ENCODE data around the gene RBPMS2.

DNA sequence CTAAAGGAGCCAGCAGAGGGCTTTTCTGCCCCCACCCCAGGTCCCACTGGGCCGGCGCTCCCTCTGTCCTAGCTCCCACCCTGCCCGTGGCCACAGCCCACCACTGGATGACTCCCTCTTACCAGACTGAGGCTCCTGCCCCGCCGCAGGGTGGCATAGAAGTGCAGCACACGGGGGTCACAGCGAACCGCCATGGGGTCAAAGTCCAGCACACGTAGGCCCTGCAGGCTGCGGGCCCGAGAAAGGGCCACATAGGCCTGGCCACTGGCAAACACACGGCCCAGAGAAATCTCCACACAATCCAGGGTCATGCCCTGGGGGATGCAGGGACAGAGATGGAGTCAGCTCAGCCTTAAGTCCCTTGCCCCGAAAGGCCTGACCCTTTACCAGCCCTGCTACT is 41.1 kb upstream of the RBPMS2 start:
- TF ChIP-seq, protein P1, sequence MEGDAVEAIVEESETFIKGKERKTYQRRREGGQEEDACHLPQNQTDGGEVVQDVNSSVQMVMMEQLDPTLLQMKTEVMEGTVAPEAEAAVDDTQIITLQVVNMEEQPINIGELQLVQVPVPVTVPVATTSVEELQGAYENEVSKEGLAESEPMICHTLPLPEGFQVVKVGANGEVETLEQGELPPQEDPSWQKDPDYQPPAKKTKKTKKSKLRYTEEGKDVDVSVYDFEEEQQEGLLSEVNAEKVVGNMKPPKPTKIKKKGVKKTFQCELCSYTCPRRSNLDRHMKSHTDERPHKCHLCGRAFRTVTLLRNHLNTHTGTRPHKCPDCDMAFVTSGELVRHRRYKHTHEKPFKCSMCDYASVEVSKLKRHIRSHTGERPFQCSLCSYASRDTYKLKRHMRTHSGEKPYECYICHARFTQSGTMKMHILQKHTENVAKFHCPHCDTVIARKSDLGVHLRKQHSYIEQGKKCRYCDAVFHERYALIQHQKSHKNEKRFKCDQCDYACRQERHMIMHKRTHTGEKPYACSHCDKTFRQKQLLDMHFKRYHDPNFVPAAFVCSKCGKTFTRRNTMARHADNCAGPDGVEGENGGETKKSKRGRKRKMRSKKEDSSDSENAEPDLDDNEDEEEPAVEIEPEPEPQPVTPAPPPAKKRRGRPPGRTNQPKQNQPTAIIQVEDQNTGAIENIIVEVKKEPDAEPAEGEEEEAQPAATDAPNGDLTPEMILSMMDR (IDR thresholded peaks at IDR 0.05): no peak
- TF ChIP-seq EZH2 (IDR thresholded peaks at IDR 0.05; ENCODE audit: borderline replicate concordance, insufficient read depth, low read depth, low read length, poor library complexity, severe bottlenecking): no peak

Data from B cell (primary cell).